GM18526 (cell line): ENCODE measurements around the gene SSH2.

ENCODE experiments used
- POLR2A ChIP-seq: IDR thresholded peaks from 3 replicates; pipeline ENCODE4 v1.6.1; 2011; ENCODE audit not compliant: insufficient read length; ENCODE audit errors: extremely low read depth

SSH2 gene

DNA sequence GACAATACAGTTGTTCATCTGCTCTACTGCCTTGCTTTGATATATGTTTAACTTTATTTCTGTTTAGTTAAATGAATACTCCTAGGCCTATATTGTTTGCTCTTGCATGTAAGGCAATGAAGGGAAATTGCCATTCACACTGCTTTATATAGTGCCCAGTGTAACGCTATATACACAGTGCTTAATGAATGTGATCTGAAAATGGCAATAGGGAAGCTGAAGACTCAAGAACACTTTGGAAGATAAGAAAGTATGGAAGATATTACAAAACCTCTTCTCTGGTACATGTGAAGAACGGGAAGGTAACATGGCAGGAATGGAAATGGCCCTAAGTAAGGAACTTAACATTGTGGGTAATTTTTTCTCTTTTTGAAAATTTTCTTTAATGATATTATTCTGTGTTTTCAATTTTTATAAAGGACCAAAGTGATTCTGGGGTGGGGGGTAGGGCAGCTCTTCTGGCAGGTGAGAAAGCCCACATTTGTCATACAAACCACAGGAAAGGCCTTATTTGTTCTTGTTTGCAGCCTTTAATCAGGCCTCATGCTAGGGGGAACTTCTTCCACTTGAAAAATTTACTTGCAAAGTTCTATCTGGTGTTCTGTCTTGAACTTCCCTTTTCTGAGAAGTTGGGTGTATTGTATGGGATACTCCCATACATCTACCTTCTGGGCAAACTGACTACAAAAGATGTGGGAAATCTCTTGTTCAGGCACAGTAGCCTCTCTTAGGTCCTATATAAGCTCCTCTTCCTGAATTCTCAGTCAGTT lies 206.6 kb downstream of the SSH2 start:
- TF ChIP-seq POLR2A, result no peak

DNA sequence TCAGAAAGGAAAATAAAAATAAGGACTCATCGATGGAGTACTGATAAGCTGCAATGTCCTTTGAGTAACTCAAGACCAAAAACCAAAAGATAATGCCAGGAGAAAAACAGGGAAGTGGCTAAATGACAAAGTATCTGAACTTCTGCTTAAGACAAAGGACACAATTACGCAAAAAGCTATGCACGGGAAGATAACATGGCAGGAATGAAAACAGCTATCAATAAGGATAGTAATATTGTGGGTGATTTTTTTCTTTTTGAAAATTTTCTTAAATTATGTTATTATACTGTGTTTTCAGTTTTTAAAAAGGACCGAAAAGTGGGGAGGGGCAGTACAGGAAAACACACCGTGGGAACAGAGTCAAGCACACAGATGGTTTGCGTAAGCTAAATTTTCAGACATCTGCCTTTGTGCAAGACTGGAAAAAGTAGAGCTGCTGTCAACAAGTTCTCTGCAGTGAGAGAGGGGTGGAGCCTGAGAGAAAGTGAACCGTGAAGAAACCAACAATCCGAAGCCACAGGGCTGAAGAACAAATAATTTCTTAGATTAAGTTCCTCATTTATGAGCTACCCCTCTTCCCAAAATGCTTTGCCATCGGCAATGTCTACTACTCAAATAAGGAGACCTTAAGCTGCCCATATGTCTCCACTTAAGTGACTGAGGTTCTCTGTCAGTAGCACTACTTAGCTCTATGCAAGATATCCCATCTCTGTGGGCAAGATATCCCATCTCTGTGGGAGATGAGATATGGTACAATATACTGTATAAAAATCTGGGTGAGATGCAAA lies 207.4 kb downstream of the SSH2 start:
- no peak for TF ChIP-seq POLR2A

DNA sequence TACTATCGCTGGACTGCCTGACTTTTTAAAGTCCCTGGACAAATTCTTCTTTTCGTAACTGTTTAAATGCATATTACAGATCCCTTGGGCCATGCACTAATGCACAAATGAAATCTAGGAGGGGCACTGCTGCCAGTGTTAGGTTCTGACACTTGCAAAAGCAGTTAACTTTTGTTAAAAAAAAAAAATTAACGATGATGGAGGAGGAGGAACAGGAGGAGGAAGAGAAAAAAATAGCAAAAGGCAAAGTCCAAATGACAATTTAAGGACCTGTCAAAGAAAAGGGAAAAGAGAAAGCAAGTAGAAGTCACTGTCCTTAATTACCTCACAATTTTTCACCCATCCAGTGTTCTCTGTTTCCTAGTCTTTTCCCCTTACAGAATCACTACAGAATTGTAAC lies 209.5 kb downstream of the SSH2 start:
- TF ChIP-seq POLR2A, result no peak

DNA sequence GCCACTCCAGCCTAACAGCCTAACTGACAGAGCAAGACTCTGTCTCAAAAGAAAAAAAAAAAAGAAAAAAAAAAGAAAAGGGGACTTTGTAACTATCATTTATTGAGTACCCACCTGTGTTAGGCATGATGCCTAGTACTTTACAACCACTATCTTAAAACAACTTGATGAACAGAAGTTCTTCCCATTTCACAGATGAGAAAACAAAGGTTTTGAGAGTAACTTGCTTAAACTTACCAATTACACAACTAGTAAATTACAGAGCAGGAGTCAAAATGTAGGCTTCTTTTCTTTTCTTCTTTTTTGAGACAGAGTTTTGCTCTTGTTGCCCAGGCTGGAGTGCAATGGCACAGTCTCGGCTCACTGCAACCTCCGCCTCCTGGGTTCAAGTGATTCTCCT lies 210.6 kb downstream of the SSH2 start:
- no peak for TF ChIP-seq POLR2A

DNA sequence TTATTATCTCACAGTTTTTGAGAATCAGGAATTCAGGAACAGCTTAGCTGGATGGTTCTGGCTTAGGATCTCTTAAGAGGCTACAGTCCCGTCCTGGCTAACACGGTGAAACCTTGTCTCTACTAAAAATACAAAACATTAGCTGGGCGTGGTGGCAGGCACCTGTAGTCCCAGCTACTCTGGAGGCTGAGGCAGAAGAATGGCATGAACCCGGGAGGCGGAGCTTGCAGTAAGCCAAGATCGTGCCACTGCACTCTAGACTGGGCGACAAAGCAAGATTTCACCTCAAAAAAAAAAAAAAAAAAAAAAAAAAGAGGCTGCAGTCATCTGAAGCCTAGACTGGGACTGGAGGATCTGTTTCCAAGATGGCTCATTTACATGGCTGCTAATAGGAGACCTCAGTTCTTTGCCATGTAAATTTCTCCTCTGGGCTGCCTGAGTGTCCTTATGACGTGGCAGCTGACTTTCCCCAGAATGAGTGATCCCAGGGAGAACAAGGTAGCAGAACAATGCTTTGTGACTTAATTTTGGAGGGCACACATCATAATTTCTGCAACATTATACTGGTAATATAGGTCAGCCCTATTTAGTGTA lies 211.5 kb downstream of the SSH2 start:
- no peak for TF ChIP-seq POLR2A

DNA sequence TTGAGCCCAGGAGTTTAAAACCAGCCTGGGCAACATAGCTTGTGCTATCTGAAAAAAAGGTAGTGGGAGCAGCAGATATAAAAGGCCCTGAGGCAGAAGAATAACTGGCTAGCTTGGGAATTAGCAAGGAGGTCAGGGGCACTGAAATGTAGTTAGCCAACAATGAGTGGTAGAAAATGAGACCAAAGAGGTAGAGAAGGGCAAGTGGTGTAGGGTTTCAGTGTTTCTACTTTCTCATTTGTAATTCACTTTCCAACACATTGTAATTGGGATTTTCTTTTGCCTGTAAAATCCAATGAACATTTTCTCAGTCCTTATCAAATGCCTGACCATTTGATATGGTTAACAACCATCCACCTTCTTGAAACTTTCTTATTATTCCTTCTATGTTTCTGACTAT lies 212.2 kb downstream of the SSH2 start:
- TF ChIP-seq POLR2A, result no peak

- TF ChIP-seq POLR2A, result no peak
Observed at GRCh38 chr17:29716566-29716965, 213.5 kb downstream of the SSH2 start.

GRCh38 chr17:29715680-29716079 lies 214.3 kb downstream of the SSH2 start:
- no peak for TF ChIP-seq POLR2A

DNA sequence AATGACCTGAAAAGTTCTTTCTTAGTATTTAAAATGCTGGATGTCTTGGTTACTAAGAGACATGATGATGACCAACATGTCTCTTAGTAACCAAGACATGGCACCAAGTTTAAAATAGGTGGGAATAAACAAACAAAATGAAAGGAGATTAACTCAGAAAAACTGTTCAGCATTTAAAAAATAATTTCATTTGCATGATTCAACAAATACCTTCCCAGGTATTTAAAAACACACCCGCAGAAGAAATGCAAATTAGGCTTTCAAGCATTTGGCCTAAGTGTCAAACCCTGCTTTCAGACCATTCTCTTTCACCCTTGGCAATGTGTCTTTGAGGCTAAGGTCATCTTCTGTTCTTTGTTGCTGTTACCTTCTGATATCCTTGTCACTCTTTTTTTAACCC lies 215.9 kb downstream of the SSH2 start:
- no peak for TF ChIP-seq POLR2A

DNA sequence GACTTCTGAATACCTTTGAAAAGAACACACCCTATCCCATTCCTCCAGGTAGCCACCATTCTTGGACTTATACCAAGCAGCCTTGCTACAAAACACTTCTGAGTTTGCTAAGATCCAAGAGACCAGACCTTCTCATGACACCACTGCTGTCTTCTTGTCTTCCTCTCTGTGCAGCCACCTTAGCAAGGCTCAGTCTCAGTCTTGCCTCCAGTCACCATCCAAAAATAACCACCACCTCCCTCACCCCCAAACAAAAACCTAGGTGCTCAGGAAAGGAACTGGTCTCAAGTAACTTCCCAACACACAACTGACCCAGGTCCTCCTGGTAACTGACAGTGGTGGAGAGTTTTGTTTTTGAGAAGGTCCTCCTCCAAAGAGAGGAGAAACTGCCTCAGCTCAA lies 216.4 kb downstream of the SSH2 start:
- TF ChIP-seq POLR2A, result no peak

- TF ChIP-seq POLR2A, result no peak
Observed at GRCh38 chr17:29711588-29712385, 218.2 kb downstream of the SSH2 start.

DNA sequence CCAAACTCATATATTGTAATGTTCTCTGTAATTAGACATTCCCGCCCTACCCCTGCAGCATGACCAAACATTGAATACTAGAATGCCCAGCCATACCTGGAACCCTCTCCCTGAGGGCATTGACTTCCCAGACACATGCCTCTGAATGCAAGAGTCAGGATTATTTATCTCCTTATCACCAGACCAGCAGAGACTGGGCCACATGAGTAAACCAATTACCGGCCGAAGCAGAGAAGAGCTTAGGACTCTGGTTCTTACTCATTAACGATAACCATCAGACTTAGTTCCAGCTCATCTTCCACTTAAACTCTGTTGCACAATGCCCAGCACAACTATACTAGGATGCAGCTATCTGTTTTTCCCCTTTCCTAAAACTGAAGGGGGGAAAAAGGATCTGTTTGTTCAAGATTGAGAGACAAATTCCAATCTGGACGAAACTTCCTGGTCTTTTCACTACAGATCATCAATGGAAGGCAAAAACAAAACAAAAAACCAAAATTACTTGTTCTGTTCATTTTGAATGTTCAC lies 219.1 kb downstream of the SSH2 start:
- TF ChIP-seq POLR2A, result no peak

GRCh38 chr17:29710520-29710884 lies 219.5 kb downstream of the SSH2 start:
- TF ChIP-seq POLR2A, result no peak

GRCh38 chr17:29709866-29710519 lies 220.0 kb downstream of the SSH2 start:
- TF ChIP-seq POLR2A, result no peak

- no peak for TF ChIP-seq POLR2A
Observed at GRCh38 chr17:29707212-29707571, 222.8 kb downstream of the SSH2 start.
